ENCODE measurements around the gene AJAP1. TPM values are rescaled to one million over a fixed set of nuclear protein-coding genes. Genes with fewer than 3 reads are reported as not detected.

AJAP1 gene
- polyA plus RNA-seq, 1 of the 3 experiments (the other 2 are of a cell fraction), result not detected

DNA sequence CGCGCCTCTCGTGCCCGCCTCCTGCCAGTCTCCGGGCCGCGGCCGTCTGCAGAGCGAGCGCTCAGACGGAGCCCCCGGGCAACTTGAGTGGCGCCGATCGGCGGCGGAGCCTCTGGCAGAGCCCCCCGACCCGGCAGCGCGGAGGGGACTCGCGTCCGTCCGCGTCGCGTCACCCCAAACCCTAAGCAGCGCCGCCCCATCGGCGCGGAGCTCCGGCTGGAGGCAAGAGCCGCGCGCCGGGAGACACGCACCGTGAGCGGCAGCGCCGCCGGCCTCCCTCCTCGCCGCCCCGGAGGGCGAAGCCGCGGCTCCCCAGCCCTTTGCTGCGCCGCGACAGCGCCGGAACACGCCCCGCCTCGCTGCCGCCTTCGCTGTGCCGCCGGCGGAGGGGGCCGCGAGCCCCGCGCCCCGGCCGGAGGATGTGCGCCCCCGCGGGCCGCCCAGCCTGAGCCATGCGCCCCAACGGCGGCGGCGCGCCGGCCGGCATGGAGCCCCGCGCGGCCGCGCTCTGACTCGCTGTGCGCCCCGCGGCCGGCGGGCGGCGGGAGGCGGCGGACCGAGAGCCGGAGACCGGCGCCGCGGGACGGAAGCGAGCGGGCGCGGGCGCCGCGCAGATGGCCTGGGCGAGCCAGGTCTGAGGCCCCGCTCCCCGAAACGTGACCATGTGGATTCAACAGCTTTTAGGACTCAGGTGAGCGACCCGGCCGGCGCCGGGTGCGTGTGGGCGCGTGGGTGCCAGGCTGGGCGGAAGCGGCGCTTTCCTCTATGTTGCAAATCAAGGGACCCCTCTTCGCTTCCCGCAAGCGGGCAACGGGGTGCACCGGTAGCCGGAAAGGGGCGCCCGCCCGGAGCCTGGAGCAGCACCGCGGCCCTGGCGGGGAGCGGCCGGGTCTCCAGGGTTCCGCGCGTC, 610 bp downstream of the AJAP1 start:
- Histone ChIP-seq H3K9me2 (no peaks in the 10 kb centered on the region), H3K4me3 (ENCODE audit: low read depth in 2 of 2, low read length in 1 of 2) (peak overlapping the region in 1 of 2 experiments; percentile 45; a peak in 1 of 4 replicates), H3K4me2 (no peak overlapping the region), H3F3A (replicated peaks; ENCODE audit: insufficient read depth) (no peaks in the 10 kb centered on the region), H3K36me3 (replicated peaks in 1 of 2; ENCODE audit: control insufficient read depth in 1 of 2, insufficient read depth in 2 of 2, low read length in 1 of 2) (no peaks in the 10 kb centered on the region), H3K4me1 (ENCODE audit: control insufficient read depth in 1 of 2, insufficient read depth in 2 of 2, low read depth in 1 of 2, low read length in 1 of 2) (peaks cover 0 to 23% of the 10 kb centered on the region in 2 experiments; a peak in 1 of 4 replicates), H3K9me3 (no peaks in the 10 kb centered on the region), H4K20me1 (ENCODE audit: insufficient read depth) (no peaks in the 10 kb centered on the region), H2AFZ (ENCODE audit: low read depth) (no peak overlapping the region), H3K79me2 (ENCODE audit: insufficient read depth) (no peaks in the 10 kb centered on the region), H3K27me3 (ENCODE audit: insufficient read depth) (no peaks in the 10 kb centered on the region), H3K9ac (no peak overlapping the region), H3K27ac (ENCODE audit: low read depth in 2 of 2, low read length in 1 of 2) (no peak overlapping the region; a peak in 1 of 4 replicates)
- TF ChIP-seq CHD2 (IDR thresholded peaks at IDR 0.05; ENCODE audit: low read length, partially characterized antibody), result no peak
- no peak for TF ChIP-seq TEAD4 (IDR thresholded peaks at IDR 0.05; ENCODE audit: borderline replicate concordance, insufficient read depth)
- no peak for TF ChIP-seq RXRA (IDR thresholded peaks at IDR 0.05; ENCODE audit: borderline replicate concordance, low read depth)
- TF ChIP-seq JUND (IDR thresholded peaks at IDR 0.05), result no peak
- TF ChIP-seq MEF2A (IDR thresholded peaks at IDR 0.05; ENCODE audit: borderline replicate concordance, low read depth), result no peak
- TF ChIP-seq USF2 (IDR thresholded peaks at IDR 0.05; ENCODE audit: borderline replicate concordance, low read depth, low read length), result no peak
- no peak for TF ChIP-seq PBX3 (IDR thresholded peaks at IDR 0.05)
- no peak for TF ChIP-seq TCF12 (IDR thresholded peaks at IDR 0.05)
- no peak for TF ChIP-seq NRF1 (IDR thresholded peaks at IDR 0.05; ENCODE audit: low read depth, low read length)
- TF ChIP-seq NFIC (IDR thresholded peaks at IDR 0.05; ENCODE audit: borderline replicate concordance), result no peak
- no peak for TF ChIP-seq FOSL2 (IDR thresholded peaks at IDR 0.05; ENCODE audit: borderline replicate concordance, low read depth)
- no peak for TF ChIP-seq IRF3 (IDR thresholded peaks at IDR 0.05; ENCODE audit: low read depth, low read length)
- no peak for TF ChIP-seq SIN3A (IDR thresholded peaks at IDR 0.05; ENCODE audit: borderline replicate concordance, low read depth, low read length)
- 33% methylated on average over 13 of the region's 142 CpGs for WGBS (ENCODE audit: low lambda C conversion rate)
- ChIA-PET POLR2A (interaction anchor here (0.6 kb wide), 1 partner anchor 803 kb away, joined by 8 read pairs; no protein-coding TSS in a partner anchor), CTCF (interaction anchor here (0.6 to 7.2 kb wide), 53 partner anchors 9 to 1320 kb away, joined by 3 to 70 read pairs (median 5); no protein-coding TSS in a partner anchor)
- peak; percentile 82 for DNase-seq

Data from SK-N-SH (cell line).